Spinal cord (tissue), 10 donors: ENCODE measurements around the gene PSAP. TPM values are rescaled to one million over a fixed set of nuclear protein-coding genes. Genes with fewer than 3 reads are reported as not detected.
"Not testable (repeated sequence)": the region's sequence is repeated elsewhere in the genome, so short reads cannot be mapped to it uniquely, and the experiment has no call there.

ENCODE experiments used
- DNase-seq, 6 donors: peaks; one replicate each; pipeline versions ENCODE4 v3.0.0 to v3.0.0-alpha.2; 2013 to 2015; ENCODE audit warnings: low spot score in 6 of 6, low read depth in 4 of 6
- H3K27ac ChIP-seq: one replicate; pipeline ENCODE4 v1.5.1; 2013; ENCODE audit warnings: low read depth, low read length, control low read depth
- H3K27me3 ChIP-seq: one replicate; pipeline ENCODE4 v1.6.1; 2013; ENCODE audit warnings: low read length; ENCODE audit not compliant: control insufficient read depth, insufficient read depth
- H3K36me3 ChIP-seq: one replicate; pipeline ENCODE4 v1.6.1; 2013; ENCODE audit warnings: low read length; ENCODE audit not compliant: control insufficient read depth, insufficient read depth
- H3K4me1 ChIP-seq: one replicate; pipeline ENCODE4 v1.6.1; 2013; ENCODE audit warnings: low read length; ENCODE audit not compliant: control insufficient read depth, insufficient read depth
- H3K4me3 ChIP-seq: one replicate; pipeline ENCODE4 v1.5.1; 2013; ENCODE audit warnings: low read depth, low read length, control low read depth
- H3K9me3 ChIP-seq: one replicate; pipeline ENCODE4 v1.6.1; 2013; ENCODE audit warnings: low read length; ENCODE audit not compliant: control insufficient read depth, insufficient read depth
- WGBS: methylation state at CpG from one replicate; pipeline ENCODE4 v1.1.5; 2013; ENCODE audit warnings: missing lambda C conversion rate; ENCODE audit not compliant: insufficient coverage; 5-methylcytosine and 5-hydroxymethylcytosine counted together
- polyA plus RNA-seq, 2 donors: library from polyadenylated mRNA; unstranded; fragments of 120-200 nt; gene quantifications; one replicate each; pipeline ENCODE4 v1.2.1, GENCODE V29; 2013; ENCODE audit not compliant: insufficient read length in 2 of 2
- total RNA-seq, 2 donors: library from RNA; depleted of rRNA in 1 of 2; stranded (reverse); fragments of 120-200 nt in 1 of 2; fragments of >200 nt in 1 of 2; gene quantifications; one replicate each; pipeline versions ENCODE4 v1.2.3 to v1.2.4, GENCODE V29; 2013 to 2014
- donor health status: healthy.

The PSAP gene
- total and polyA plus RNA-seq, 4 donors, result 882 to 1,358 (median 1,236) TPM

GRCh38 chr10:71877821-71878220, 26.8 kb upstream of the PSAP start:
- 80% methylated on average over 1 of the region's 4 CpGs for WGBS
- Histone ChIP-seq H3K4me1 (peaks cover 15% of the 10 kb centered on the region), H3K27ac (no peak overlapping the region), H3K36me3 (no peaks in the 10 kb centered on the region), H3K27me3 (no peaks in the 10 kb centered on the region), H3K9me3 (no peaks in the 10 kb centered on the region), H3K4me3 (no peak overlapping the region)
- no peak for DNase-seq

DNA sequence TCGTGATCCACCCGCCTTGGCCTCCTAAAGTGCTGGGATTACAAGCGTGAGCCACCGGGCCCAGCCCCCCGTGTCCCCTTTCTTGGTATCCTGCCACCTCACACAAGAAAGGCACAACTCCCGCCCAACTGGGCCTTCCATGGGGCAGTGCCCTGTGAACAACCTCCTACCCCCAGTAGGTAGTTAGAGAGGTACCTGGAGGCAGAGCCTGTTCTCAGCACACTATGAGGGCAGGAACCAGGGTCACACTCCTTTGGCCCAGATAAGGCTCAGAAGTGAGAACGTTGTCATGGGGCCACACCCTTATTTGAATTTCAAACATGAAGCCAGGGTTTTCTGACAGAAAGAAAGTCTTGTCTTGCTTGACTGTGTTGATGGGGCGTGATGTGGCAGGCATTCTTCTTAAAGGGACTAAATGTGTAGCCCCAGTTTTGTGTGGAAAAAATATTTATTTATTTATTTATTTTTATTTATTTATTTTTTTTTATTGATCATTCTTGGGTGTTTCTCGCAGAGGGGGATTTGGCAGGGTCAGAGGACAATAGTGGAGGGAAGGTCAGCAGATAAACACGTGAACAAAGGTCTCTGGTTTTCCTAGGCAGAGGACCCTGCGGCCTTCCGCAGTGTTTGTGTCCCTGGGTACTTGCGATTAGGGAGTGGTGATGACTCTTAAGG, 23.8 kb upstream of the PSAP start:
- not testable (repeated sequence) for H3K36me3 ChIP-seq, H3K27ac ChIP-seq

GRCh38 chr10:71873582-71874211, 22.6 kb upstream of the PSAP start:
- Histone ChIP-seq H3K9me3 (no peaks in the 10 kb centered on the region), H3K27ac (no peak overlapping the region), H3K36me3 (no peaks in the 10 kb centered on the region), H3K27me3 (no peaks in the 10 kb centered on the region), H3K4me3 (no peak overlapping the region), H3K4me1 (peaks cover 2% of the 10 kb centered on the region)
- 94% methylated on average over 6 of the region's 7 CpGs for WGBS
- no peak for DNase-seq

More for the DNA sequence above, 23.8 kb upstream of the PSAP start:
- DNase-seq, H3K27me3 ChIP-seq, H3K4me1 ChIP-seq, H3K9me3 ChIP-seq, H3K4me3 ChIP-seq: not testable (repeated sequence)
- WGBS, result 95% methylated on average over 8 of the region's 13 CpGs

DNA sequence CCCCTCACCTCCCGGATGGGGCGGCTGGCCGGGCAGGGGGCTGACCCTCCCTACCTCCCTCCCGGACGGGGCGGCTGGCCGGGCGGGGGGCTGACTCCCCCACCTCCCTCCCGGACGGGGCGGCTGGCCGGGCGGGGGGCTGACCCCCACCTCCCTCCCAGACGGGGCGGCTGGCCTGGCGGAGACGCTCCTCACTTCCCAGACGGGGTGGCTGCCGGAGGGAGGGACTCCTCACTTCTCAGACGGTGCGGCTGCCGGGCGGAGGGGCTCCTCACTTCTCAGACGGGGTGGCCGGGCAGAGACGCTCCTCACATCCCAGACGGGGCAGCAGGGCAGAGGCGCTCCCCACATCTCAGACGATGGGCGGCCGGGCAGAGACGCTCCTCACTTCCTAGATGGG, 18.6 kb upstream of the PSAP start:
- 98% methylated on average over 19 of the region's 32 CpGs for WGBS
- not testable (repeated sequence) for H3K27ac ChIP-seq, H3K4me3 ChIP-seq, H3K9me3 ChIP-seq, DNase-seq, H3K4me1 ChIP-seq, H3K27me3 ChIP-seq, H3K36me3 ChIP-seq

GRCh38 chr10:71868192-71868697, 17.2 kb upstream of the PSAP start:
- H3K27ac ChIP-seq, result no peak overlapping the region
- no peak for DNase-seq

GRCh38 chr10:71865561-71866041, 14.6 kb upstream of the PSAP start:
- no peak overlapping the region for H3K27ac ChIP-seq
- H3K4me1 ChIP-seq, result peaks cover 11% of the 10 kb centered on the region
- WGBS, result 86% methylated on average over 6 of the region's 7 CpGs
- H3K27me3 ChIP-seq, result no peaks in the 10 kb centered on the region
- no peaks in the 10 kb centered on the region for H3K9me3 ChIP-seq
- no peak overlapping the region for H3K4me3 ChIP-seq
- DNase-seq, result no peak
- H3K36me3 ChIP-seq, result no peaks in the 10 kb centered on the region

More at GRCh38 chr10:71868192-71868697, 17.2 kb upstream of the PSAP start:
- Histone ChIP-seq H3K4me3 (no peak overlapping the region), H3K4me1 (peaks cover 2% of the 10 kb centered on the region), H3K9me3 (no peaks in the 10 kb centered on the region), H3K36me3 (no peaks in the 10 kb centered on the region), H3K27me3 (no peaks in the 10 kb centered on the region)
- WGBS, result 89% methylated on average over 1 of the region's 5 CpGs

GRCh38 chr10:71864911-71865361, 13.9 kb upstream of the PSAP start:
- H3K36me3 ChIP-seq, result no peaks in the 10 kb centered on the region
- H3K27ac ChIP-seq, result no peak overlapping the region
- H3K4me3 ChIP-seq, result no peak overlapping the region
- no peaks in the 10 kb centered on the region for H3K27me3 ChIP-seq
- no peaks in the 10 kb centered on the region for H3K9me3 ChIP-seq
- H3K4me1 ChIP-seq, result peaks cover 17% of the 10 kb centered on the region
- no peak for DNase-seq
- 100% methylated on average over 1 of the region's 5 CpGs for WGBS

DNA sequence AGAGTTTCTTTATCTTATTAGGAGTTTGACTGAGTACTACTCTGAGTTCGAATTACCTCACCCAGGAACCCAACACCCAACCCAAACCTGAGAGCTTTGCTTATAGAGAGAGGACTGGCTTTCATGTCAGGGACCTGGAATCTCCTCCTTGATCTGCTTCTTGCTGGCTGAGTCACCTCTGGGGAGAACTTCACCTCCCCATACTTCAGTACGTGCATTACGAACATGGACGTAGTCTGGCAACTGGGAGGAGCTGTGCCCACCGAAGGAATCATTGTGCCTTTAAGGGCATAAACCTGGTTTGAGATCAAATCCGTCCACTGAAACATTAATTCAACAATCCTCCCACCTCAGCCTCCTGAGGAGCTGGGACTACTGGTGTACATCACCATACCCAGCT, 12.2 kb upstream of the PSAP start:
- Histone ChIP-seq H3K36me3 (no peaks in the 10 kb centered on the region), H3K9me3 (no peaks in the 10 kb centered on the region), H3K4me1 (peaks cover 17% of the 10 kb centered on the region), H3K27me3 (no peaks in the 10 kb centered on the region), H3K27ac (no peak overlapping the region), H3K4me3 (no peak overlapping the region)
- 96% methylated on average over 4 of the region's 6 CpGs for WGBS
- no peak for DNase-seq

DNA sequence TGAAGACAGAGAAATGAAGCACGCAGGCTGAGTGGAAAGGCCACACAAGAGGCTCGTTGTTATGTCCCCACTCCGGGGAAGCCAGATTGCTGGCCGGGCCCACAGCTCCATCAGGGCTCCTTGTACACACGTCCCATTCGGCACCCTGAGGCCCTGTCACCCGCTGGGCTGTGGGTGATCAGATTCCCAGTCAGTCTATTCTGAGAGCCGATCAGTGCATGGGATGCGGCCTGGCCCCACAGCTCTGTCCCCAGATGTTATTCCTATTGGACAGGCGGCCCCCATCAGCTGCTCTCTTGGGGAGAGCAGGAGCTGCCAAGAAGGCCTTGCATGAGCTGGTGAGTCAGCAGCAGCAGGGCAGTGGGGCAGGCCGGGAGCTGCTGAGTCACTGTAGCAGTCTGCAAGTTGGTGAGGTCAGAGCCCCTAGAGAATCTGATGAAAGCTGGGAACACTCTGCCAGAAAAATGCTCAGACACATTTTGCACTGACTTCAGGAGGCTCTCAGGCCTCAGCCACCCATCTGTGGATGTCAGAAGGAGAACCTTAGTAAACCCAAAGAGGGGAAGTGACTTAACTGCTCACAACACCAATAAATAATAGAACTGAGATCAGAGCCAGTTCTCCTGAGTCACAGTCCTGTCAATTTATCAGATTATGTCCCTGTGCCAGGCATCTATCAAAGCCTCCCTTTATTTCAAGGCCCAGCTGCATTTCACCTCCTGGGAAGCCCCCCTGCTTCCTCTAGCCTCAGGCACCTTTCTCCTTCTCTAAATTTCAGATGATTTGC, 9.4 kb upstream of the PSAP start:
- no peaks in the 10 kb centered on the region for H3K9me3 ChIP-seq
- H3K4me1 ChIP-seq, result peaks cover 15% of the 10 kb centered on the region
- H3K27ac ChIP-seq, result peak overlapping the region; percentile 70
- H3K36me3 ChIP-seq, result no peaks in the 10 kb centered on the region
- no peaks in the 10 kb centered on the region for H3K27me3 ChIP-seq
- H3K4me3 ChIP-seq, result no peak overlapping the region
- WGBS, result 35% methylated on average over 11 of the region's 11 CpGs
- peak in 2 of 6 donors; percentile 80 to 89 for DNase-seq
